Fibroblast of skin of right biceps (primary cell): ENCODE data around the gene RBMS3.
A peak's percentile ranks its signal among the peaks of the same experiment; 100 is the strongest.

ENCODE experiments used
- DNase-seq: peaks from one replicate; pipeline ENCODE4 v3.0.0-alpha.2; 2013

The RBMS3 gene

DNA sequence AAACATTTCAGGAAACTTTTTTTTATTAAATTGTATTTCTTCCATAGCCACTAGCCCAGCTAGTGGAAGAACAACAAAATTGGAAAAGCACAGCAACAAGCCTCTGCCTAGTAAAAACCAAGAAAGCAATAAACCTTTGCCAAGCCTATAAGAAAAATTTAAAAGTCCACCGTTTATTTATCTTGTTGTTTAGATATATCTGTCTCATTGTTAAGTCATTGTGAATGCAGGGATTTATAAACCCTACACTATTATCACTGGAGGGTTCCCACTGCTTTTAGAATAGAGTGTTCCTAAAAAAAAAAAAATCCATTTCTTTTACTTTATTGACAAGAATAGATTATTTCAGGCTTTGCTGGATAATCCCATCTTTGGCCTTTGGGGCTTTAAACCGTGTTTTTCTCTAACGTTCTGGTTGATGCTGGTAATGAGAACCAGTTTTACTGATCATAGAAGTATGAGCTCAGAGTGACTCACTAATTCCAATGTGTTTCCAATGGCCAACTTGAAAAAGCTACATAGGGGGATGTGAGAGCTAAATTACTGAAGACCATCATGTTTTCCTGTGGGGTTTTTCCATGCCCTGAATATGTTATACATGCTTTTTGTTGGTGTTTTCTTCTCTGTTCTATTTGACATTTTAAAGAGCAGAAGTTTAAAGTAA is 634.1 kb downstream of the RBMS3 start:
- DNase-seq: peak; percentile 84

DNA sequence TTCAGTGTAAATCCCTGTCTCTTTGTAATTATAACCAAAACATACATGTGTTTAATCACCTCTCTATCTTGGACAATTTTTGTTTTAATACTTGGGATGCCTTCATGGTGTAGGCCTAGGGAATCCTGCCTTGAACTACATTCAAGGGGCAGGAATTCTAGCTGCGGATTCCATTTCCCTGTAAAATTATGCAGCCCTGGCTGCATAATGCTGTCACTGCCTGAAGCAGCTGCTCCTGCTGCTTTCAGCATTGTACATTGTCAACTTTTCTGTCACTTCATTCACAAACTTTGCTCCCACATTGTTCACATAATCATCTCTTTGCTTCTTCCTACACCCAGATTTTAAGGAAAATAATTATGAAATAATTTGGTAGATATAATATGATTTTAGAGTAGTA is 638.7 kb downstream of the RBMS3 start:
- DNase-seq: no peak

DNA sequence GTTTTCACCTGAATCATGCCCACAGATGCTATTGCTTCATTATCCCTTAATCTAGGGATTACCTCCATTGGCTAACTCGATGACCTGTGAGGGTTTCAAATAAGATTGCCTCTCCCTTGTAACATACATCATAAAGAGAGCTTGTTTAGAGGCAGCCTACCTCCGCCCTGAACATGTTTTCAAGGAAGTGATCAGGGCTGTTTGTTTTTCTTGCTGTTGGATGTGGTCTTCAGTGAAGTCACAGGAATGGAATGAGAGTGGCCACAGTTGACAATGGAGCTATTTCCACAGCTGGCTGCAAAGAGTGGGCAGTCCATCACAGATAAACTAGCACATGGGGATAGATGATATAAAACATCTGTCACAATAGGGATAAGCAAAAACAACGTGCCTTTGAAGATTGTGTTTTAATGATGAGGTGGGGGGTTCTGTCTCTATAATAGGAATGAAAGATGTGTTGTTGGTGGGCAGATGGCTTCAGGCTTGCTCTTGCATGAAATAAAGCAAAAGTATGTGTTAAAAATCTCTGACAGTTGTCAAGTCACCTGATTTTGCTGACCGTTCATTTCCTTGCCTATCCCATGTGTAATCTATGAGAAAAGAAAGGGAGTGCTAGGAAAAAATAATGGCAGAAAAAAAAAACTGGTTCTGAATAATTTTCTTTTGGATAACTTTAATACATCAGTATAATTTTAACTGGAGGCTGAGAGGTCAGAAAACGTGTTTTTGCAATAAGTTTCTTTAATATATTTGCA is 642.3 kb downstream of the RBMS3 start:
- DNase-seq: peak; percentile 80

DNA sequence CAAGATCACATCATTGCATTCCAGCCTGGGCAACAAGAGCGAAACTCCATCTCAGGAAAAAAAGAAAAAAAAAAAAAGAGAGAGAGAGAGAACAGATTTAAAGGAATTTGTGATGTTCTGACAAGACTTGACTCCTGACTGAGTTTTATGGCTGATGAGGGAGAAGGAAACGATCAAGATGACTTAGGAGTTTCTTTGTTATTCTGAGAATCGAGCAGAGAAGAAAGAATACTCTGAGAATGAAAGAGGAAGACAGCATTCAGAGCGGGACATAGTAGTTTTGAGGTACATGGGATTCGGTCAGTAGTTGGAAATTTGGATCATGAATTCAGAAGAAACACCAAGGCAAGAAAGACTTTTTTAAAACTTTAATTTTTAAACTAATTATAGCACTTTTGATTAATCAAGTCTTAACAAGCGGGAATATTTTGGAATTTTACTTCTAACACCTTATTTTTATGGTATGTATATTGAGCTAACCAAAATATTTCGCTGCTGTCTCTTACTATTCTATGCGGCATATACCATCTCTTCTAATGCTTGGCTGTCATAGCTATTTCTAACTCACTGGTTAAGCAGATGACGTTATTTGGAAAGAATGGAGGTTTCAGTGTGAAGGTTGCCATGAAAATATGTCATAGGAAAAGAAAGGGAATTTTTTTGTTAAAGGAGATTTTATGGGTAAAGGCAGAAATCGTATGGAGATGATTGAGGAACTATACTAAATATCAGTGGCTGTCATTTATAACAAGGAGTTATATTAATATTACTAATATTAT is 644.1 kb downstream of the RBMS3 start:
- DNase-seq: peak; percentile 48

DNA sequence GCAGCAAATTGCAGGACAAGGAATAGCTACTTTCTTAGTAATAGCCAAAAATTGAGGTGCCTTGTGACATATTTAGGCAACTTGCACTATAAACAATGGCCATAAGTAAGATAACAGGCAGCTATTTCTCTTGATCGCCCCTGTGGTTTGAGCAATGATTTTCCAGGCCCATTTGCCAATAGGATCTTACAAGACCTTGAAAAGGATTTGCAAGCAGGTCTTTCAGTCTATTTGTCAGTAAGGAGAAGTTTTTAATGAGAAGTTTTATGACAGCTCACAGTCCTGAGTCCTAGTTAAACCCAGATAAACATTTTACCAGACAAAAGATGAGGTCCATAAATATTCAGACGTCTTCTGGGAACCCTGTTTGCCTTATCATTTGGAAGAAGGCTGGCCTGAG is 645.5 kb downstream of the RBMS3 start:
- no peak for DNase-seq

DNA sequence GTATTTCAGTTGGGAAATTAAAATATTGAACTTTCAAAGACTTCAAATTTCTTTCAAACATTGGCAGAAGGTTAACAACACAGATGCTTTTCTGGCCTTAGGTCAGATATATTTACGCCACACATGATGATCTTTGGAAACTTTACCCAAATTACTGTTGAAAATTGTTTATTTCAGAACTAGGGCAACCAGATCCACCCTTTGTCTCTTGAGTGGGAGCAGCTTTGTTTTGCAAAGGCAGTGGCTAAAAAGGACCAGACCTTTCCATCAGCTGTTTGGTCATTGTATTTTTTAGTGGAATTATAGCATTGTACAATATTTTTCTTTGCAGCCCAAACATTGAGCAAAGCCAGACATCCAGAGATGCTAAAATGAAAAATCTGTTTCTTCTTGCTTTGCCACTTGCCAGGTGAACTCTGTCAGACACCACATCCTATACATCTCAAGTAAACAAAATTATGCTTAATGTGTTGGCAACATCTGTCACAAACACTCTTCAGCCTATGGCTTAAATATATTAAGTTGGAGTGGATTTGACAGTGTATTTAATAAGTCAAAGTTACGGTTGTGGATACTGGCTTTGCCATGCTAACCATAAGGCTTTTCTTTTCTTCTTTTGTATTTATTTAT is 651.9 kb downstream of the RBMS3 start:
- DNase-seq: no peak

DNA sequence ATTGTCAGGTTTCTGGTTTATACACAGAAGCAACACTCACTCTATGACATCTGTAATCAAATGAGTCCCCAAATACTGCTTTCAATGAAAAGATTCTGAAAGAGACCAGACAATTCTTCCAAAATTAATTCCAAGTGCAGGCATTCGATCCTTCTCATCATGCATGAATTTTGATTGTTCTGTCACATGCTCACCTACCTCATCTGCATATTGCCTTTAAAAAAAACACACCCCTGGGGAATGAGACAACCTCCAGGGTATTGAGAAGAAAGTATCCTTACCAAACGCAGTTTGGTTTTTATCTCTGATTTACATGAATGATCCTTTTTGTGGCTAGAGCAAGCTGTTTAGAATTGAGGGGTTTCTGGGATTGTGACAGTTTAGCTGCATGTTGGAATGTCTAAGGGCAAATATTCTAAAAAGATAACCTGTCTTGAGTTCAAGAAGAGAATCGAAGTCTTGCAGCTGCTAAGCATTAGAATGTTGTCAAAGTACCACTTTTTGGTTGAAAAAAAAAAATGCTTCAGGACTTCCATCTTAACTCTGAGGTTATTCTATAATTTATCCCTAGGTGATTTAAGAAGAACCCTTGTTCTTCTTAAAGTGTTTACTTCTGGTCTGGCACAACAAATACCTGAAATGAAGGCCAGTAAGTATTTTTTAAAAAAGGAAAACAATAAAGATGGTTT is 653.1 kb downstream of the RBMS3 start:
- DNase-seq: no peak

DNA sequence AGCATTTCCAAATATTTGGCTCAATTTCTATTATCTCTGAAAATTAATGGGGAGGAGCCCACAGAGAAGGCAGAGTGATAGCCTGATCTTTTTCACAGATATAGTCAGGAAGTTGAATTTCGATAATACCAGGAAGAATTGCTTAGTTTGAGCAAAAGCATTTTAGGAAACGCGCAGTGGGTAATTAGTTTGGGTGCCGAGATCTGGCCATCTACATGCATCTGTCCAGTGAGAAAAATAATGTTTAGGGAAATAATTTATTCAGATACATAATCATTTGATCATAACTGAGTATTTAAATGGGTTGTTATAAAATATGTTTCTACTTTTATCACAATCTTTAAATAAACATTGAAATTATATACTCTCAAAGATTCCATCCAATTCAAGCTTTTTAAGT is 653.9 kb downstream of the RBMS3 start:
- no peak for DNase-seq

DNA sequence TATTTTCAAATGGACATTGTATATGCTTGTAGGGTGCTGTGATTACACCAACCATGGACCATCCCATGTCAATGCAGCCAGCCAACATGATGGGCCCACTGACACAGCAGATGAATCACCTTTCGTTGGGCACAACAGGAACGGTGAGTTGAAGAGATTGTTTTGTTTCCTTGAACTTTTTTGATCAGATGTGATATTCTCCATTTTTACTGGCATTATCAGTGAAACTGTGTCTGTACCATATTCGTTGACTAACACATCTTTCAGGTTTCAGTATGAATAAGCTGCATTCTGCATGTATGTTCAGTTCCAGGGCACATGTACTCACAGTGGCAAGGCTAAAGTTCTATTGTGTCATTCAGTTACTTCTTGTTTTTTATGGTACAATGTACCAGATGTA is 655.2 kb downstream of the RBMS3 start:
- no peak for DNase-seq

DNA sequence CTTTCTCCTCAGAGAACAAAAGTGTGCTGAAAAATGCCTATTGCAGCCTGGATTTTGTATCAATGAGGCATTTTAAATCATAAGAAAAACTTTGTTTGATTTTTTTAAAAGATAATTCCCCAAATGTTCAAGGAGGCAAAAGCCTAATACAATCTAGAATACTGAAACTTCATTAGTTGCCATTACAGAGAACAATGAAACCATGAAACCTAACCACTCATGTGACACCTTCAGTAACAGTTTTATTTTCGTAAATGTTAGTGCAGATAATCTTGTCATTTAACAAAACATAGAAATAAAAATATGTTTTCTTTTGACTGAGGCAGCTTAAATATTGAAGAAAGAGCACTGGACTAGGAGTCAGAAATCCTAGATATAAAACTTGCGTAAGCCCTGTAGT is 655.9 kb downstream of the RBMS3 start:
- DNase-seq: no peak

DNA sequence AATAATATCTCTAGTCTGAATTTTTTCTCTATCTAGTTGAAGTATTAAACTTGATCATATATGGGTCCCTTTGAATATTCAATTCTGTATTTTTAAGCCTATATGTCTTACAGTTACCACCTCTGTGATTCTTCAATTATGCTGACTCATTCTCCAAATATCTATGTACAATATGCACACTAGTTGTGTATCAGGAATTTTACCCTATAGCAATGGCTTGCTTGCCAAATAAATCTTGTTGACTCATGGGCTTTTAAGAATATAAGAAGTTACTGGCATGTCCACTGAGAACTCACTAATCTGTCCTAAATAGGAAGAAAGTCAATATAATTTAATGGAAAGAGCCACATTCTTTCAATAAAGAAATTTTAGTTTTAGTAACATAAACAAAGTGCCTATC is 656.3 kb downstream of the RBMS3 start:
- DNase-seq: peak; percentile 89

DNA sequence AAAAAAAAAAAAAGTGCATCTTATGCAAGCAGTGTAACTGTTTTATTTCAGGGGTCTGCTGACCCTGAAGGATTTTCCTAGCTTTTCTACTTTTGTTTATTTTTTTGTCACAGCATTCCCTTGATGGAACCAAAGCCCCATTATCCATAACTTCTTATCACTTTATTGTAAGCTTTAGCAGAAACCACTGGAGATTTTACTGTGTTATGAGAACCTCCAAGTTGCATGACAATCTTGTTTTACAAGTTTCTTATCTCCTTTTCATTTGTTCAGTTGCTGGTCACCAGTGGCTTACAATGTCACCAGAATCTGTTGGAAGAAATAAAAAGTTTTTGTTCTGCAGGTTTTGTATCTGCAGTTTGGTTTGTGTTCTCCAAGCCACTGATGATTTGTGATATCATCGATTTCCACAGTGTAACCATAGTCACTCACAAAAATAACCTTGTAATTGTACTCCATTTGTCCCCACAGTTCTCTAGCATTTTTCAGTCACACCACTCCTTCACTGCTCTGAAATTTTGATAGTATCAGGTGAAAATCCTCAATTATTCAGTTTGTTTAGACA is 660.0 kb downstream of the RBMS3 start:
- no peak for DNase-seq

DNA sequence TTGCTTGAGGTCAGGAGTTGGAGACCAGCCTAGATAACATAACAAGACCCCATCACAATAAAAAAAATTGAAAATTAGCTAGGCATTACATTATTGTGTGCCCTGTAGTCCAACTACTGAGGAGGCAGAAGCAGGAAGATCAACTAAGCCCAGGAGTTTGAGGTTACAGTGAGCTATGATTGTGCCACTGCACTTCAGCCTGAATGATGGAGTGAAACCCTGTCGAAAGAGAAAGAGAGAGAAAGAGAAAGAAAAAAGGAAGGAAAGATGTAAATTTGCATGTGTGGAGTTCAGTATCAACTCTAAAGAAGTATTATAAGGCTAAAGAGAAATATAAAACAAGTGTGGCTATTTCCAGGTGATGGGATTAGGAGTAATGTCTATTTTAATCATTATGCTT is 661.4 kb downstream of the RBMS3 start:
- DNase-seq: no peak

DNA sequence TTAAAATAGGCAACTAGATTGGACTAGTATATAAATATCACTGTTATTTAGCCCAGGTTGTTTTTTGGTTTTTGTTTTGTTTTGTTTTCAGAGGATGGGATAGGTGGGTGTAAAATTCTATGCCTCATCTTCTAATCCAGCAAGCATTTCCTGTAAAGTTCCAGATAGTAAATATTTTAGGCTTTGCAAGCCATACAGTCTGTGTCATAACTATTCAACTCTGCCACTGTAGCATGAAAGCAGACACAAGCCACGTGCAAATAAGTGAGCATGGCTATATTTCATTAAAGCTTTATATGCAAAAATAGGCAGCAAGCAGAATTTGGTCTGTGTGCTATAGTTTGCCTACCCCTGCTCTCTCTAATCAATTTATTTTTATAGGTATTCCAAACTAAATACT is 668.3 kb downstream of the RBMS3 start:
- DNase-seq: peak; percentile 57

DNA sequence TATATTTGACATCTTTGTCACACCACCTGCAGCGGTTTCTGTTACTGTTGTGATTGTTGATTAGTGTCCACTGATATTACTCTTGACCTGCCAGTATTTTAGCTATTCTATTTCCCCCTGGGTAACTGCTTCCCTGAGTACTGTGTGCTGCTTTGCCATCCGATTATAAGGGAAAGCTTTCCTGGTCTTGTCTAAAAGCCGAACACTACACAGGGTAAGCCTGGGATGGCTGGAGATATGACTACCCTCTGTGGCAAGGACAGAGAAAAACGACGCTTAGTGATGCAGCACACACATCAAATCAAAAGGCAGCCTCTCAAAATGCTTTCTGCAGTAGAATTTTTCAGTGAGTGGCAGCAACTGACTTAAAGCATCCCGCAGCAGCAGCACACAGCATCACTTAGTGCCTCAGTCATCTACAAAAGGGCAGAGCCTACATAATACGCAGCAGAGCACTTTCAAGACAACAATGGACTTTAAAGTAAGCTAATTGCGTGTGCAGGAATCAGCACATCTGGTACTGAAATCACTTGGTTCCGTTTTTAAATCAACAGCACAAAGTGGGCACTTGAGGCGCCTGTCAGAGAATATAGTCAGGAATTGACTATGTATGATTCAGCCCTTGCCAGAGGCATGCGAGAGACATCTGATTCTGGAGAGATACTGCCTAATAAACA is 669.2 kb downstream of the RBMS3 start:
- DNase-seq: peak; percentile 18

DNA sequence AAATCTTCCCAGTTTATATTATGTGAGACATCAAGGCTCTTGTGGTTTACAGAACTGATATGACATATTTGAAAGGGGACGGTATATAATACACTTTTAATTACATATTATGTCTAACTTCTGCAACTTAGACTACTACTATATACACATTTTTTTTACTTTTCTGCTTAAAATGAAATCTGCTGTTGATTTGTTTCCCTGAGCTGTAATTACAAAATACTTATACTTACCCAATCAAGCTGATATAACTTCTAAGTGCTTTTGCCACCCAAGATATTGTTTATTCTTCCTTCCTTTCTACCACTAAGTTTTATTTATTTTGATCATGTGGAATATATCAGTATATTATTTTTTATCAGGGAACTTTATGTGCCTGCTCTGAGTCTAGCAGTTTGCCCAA is 671.6 kb downstream of the RBMS3 start:
- no peak for DNase-seq

DNA sequence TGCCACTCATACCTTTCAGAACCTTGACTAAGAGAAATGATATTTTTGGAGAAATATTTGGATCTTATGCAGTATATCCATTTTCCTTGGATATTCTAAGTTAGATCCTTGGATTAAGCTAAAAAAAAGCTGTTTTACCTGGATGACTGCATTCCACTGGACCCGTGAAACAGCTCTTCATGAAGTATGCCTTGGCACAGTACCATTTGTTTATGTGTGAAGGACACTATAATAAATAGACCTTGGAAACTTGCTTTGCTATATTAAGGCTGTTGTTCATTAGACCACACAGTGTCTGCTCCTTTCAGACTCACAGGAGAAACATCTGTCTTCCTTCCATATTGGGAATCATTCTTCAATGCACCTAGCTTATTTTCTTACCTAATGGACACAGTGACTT is 674.5 kb downstream of the RBMS3 start:
- no peak for DNase-seq

DNA sequence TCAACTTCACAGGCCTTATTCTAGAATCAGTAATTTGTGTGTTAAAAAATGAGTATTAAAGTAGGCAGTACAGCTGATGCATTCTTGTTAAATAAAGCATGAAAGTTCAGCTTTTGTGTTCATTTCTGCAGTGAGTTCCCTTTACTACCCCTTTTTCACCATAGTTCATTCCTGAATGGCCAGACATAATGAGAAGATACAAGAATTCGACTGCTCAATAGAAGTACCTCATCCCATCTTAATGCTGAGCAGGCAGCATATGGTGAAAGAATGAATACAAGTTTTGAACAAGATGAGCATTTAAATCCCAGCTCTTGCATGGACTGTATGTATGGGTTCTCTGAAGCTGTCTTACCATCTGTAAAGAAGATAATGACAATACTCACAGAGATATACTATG is 677.9 kb downstream of the RBMS3 start:
- DNase-seq: no peak

DNA sequence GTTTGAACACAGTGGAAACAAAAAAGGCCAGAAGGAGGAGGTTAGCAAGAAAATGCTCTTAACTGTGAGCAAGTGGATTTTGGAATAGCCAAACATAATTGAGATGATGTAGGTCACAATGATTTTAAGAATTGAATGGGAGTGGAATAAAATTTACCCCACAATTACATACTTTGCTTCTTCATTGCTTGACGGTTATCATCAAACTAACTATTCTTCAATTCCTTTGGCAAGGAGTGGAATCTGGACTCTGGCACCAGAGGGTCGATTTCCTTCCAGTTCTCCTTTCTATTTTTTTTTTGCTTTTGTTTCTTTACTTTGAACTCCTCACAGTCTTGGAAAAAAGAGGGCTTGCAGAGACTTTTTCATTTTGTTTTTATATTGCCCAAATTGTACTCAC is 691.0 kb downstream of the RBMS3 start:
- DNase-seq: no peak

DNA sequence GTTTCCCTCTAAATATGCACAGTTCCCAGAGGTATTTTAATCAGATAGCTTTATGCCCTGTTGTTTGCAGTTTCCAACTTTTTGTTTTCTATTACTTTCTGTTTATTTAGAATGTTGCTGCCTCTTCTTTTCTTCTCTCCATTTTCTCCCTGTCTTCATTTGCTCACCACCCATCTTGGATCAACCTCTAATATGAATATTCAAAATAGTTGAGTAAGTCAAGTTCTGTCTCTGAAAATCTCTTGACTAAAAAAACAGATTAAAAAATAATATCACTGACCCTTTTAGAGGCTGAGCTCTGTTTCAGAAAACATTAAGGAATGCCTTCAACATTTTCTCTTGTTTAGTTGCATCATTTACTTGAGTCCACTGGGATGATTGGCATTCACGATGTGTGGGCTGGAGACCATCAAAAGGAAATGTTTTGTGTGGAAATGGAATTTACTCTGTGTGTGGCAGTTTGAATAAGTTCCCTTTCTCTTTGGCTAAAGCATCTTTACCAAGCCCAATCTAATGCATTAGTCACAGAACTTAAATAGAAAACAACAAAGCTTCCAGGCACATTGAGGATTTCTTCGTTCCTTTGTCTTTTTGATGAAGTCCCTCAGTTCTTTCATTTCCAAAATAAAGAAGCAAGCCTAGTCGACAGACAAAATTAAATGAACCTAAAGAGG is 691.6 kb downstream of the RBMS3 start:
- DNase-seq: peak; percentile 90

DNA sequence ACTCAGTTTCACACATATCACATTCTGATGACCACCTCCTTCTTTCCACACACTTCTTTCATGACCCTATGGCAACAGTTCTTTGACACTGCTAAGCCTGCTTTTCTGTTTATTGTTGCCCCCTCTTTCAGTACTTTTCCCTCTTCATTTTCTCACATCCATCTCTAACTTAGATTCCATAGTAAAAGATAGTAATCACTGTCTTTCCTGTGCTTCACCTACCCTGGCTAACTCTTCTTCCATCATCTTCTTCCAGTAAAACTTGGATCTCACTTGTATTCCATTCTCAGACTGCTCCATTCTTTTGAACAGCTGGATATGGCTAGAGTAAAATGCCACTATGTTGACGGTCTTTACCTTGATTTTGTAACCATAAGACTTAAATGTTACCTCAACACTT is 692.9 kb downstream of the RBMS3 start:
- DNase-seq: no peak
